HepG2 (cell line): ENCODE results near the gene MITF. TPM values are rescaled to one million over a fixed set of nuclear protein-coding genes. Genes with fewer than 3 reads are reported as not detected.
A peak's percentile ranks its signal among the peaks of the same experiment; 100 is the strongest.

Experiments used
- ATAC-seq: fragments of 200-7000 bp; cut with Tn5 transposase; 3 replicates; pipeline ENCODE4 v1.9.1; 2020; ENCODE audit warnings: mild to moderate bottlenecking, moderate library complexity
- BruUV-seq: library from RNA; stranded (reverse); fragments of 400-500 nt; replicated peaks from 2 replicates; lab custom pipeline; 2021; lab: Mats Ljungman, UMichigan
- CTCF ChIA-PET: fragments of 300-600 bp; formaldehyde crosslinking; extraction: SDS; loops from one replicate; lab custom pipeline; 2021; ENCODE audit warnings: low total read pairs, inconsistent platforms, low intra/inter-chr PET ratio; lab: Yijun Ruan, JAX
- POLR2A ChIA-PET: fragments of 350-600 bp; sonication (Branson Sonifier 250); formaldehyde crosslinking; loops from one replicate; lab custom pipeline; 2020; ENCODE audit warnings: antibody characterized with exemption, inconsistent platforms; lab: Yijun Ruan, JAX
- DNase-seq: peaks from one replicate; pipeline ENCODE4 v3.0.0-alpha.2; 2015; ENCODE audit warnings: low spot score
- FAIRE-seq: peaks from 3 replicates; lab custom pipeline; 2011; peaks lifted over from hg19 to GRCh38; lab: Jason Lieb, UNC
- H2AFZ ChIP-seq: one replicate; pipeline ENCODE4 v1.6.1; 2011; ENCODE audit warnings: low read length, inconsistent platforms
- H3K27ac ChIP-seq: fragments of 300-600 bp; 3 replicates; pipeline ENCODE4 v1.8.0; 2011; ENCODE audit warnings: mixed run types, mild to moderate bottlenecking, mixed read lengths, low read length, inconsistent platforms; ENCODE audit not compliant: insufficient read depth; ENCODE audit errors: extremely low read length
- H3K27me3 ChIP-seq, 2 experiments: fragments of 200-600 bp in 1 of 2; 2 replicates in 1 of 2; 3 replicates in 1 of 2; pipeline versions ENCODE4 v1.6.0 to v1.8.0; 2011; ENCODE audit warnings: low read length in 2 of 2, mild to moderate bottlenecking in 2 of 2, moderate library complexity in 2 of 2, inconsistent platforms in 1 of 2; ENCODE audit not compliant: insufficient read depth in 2 of 2, control insufficient read depth in 1 of 2
- H3K36me3 ChIP-seq, 2 experiments: fragments of 200-600 bp in 1 of 2; replicated peaks in 1 of 2; 2 replicates in 1 of 2; 3 replicates in 1 of 2; pipeline versions ENCODE4 v1.5.1 to v1.8.0; 2011; ENCODE audit warnings: low read length in 2 of 2, inconsistent platforms in 1 of 2; ENCODE audit not compliant: insufficient read depth in 2 of 2, control insufficient read depth in 1 of 2
- H3K4me1 ChIP-seq: 2 replicates; pipeline ENCODE4 v1.5.1; 2012; ENCODE audit warnings: low read length, inconsistent platforms; ENCODE audit not compliant: insufficient read depth
- H3K4me2 ChIP-seq: 2 replicates; pipeline ENCODE4 v1.6.0; 2011; ENCODE audit warnings: low read depth, low read length, inconsistent platforms
- H3K4me3 ChIP-seq, 3 experiments: fragments of 200-600 bp in 1 of 3; sonication (generic), shearing (Covaris generic) in 1 of 3; replicated peaks in 1 of 3; 2 replicates each; pipeline ENCODE4 v1.5.1; 2011 to 2016; ENCODE audit warnings: low read length in 3 of 3, inconsistent platforms in 2 of 3, low read depth in 2 of 3, mild to moderate bottlenecking in 2 of 3, control low read depth in 1 of 3, mixed read lengths in 1 of 3; ENCODE audit not compliant: insufficient read depth in 1 of 3
- H3K79me2 ChIP-seq: one replicate; pipeline ENCODE4 v1.6.1; 2011; ENCODE audit warnings: low read length, inconsistent platforms; ENCODE audit not compliant: insufficient read depth
- H3K9ac ChIP-seq: 2 replicates; pipeline ENCODE4 v1.6.0; 2011; ENCODE audit warnings: mild to moderate bottlenecking, low read depth, low read length, inconsistent platforms; ENCODE audit not compliant: insufficient read depth
- H3K9me3 ChIP-seq: 2 replicates; pipeline ENCODE4 v1.5.1; 2012; ENCODE audit warnings: mild to moderate bottlenecking, low read length
- H4K20me1 ChIP-seq: 2 replicates; pipeline ENCODE4 v1.6.0; 2011; ENCODE audit warnings: inconsistent platforms, mild to moderate bottlenecking, low read length, moderate library complexity; ENCODE audit not compliant: insufficient read depth
- MAFK ChIP-seq, 2 experiments: IDR thresholded peaks in 1 of 2; conservative IDR thresholded peaks in 1 of 2; 2 replicates each; pipeline ENCODE4 v1.6.1; 2011; ENCODE audit warnings: improper control_type of control experiment in 2 of 2, low read length in 2 of 2
- STAT5B ChIP-seq: sonication (generic); formaldehyde crosslinking; IDR thresholded peaks from 2 replicates; pipeline ENCODE4 v1.4.0; 2020; ENCODE audit warnings: missing genetic modification reagents
- ZIK1 ChIP-seq: sonication (generic); formaldehyde crosslinking; IDR thresholded peaks from 2 replicates; pipeline ENCODE4 v1.5.0; 2020; ENCODE audit warnings: mild to moderate bottlenecking, low read depth, missing genetic modification reagents, borderline replicate concordance
- WGBS: methylation state at CpG from one replicate; pipeline ENCODE4 v1.1.6; 2017; ENCODE audit warnings: low lambda C conversion rate; 5-methylcytosine and 5-hydroxymethylcytosine counted together
- in situ Hi-C: cut with HindIII; loops from 2 replicates; pipeline ENCODE4 v1.10.0; 2017; ENCODE audit warnings: low pct_unique_long_range_greater_than_20kb; ENCODE audit not compliant: extremely low pct_ligation_motif_present
- intact Hi-C: fragments of 100-400 bp; cut with micrococcal nuclease; formaldehyde crosslinking; loops from one replicate; pipeline ENCODE4 v1.10.0; 2022; ENCODE audit not compliant: unreplicated experiment
- polyA plus RNA-seq, 8 experiments: library from polyadenylated mRNA; depleted of rRNA in 3 of 8; stranded (reverse) in 7 of 8; unstranded in 1 of 8; fragments of >200 nt; fragmentation: Illumina TruSeq in 4 of 8; extraction: Trizol in 4 of 8; gene quantifications; 2 replicates each; pipeline versions ENCODE4 v1.2.1 to v1.2.3, GENCODE V29; 2011 to 2016; ENCODE audit warnings: low read depth in 4 of 8, missing spikeins in 1 of 8, mixed read lengths in 1 of 8; ENCODE audit not compliant: insufficient read depth in 1 of 8
- total RNA-seq, 5 experiments: library from RNA; depleted of rRNA; stranded (reverse); fragments of >200 nt; fragmentation: Illumina TruSeq; extraction: Trizol; gene quantifications; 2 replicates each; pipeline ENCODE4 v1.2.3, GENCODE V29; 2016; ENCODE audit warnings: low read depth in 1 of 5
- TF ChIP-seq, protein P1 (sequence below): sonication (generic); formaldehyde crosslinking; IDR thresholded peaks from 2 replicates; pipeline ENCODE4 v1.4.0; 2020; ENCODE audit warnings: mild to moderate bottlenecking, missing genetic modification reagents
- TF ChIP-seq, protein P2 (sequence below): IDR thresholded peaks from 2 replicates; pipeline ENCODE4 v1.6.1; 2016; ENCODE audit warnings: mild to moderate bottlenecking, missing biosample characterization, missing genetic modification reagents
- TF ChIP-seq, protein P3 (sequence below): sonication (generic); formaldehyde crosslinking; IDR thresholded peaks from 2 replicates; pipeline ENCODE4 v1.4.0; 2020; ENCODE audit warnings: missing genetic modification reagents, borderline replicate concordance

MITF gene
- total and polyA plus RNA-seq, 2 of the 13 experiments (the other 11 are each of a cell fraction or from before 2014, with no cell fraction given) = 0.12 to 0.38 TPM

DNA sequence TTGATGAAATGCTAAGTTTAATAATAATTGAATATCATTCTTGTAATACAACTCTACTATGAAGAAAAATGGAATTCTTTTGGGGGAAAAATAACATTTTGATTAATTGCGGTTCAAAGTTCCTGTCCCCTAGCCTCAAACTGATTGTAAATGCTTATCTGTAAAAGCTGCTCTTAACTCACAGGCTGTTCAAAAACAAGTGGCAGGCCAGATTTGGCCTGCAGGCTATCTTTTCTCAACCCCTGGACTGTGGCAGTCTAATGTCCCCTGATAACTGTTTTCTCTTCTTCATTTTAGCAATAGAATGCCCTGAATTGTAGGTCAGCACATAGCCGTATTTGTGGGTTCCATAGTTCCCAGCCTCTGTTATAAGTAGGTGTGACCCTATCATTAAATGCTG is 236.8 kb downstream of the MITF start:
- no peak overlapping the region for H3K27ac ChIP-seq
- H3K27me3 ChIP-seq = no peaks in the 10 kb centered on the region
- in situ Hi-C loops = no loop called here
- no peaks in the 10 kb centered on the region for H3K79me2 ChIP-seq
- H4K20me1 ChIP-seq = no peaks in the 10 kb centered on the region
- POLR2A ChIA-PET = no interaction called here
- DNase-seq (no peak), ATAC-seq (no peak), FAIRE-seq (no peak)
- no peak overlapping the region for H3K4me2 ChIP-seq
- WGBS = 22% methylated on average over 2 of the region's 2 CpGs
- BruUV-seq = no TSS peak
- H3K36me3 ChIP-seq = no peaks in the 10 kb centered on the region
- H3K4me3 ChIP-seq = no peak overlapping the region
- no peaks in the 10 kb centered on the region for H3K4me1 ChIP-seq
- H3K9ac ChIP-seq = no peak overlapping the region
- intact Hi-C loops = no loop called here
- H3K9me3 ChIP-seq = no peaks in the 10 kb centered on the region
- H2AFZ ChIP-seq = no peak overlapping the region
- TF ChIP-seq, protein P1, sequence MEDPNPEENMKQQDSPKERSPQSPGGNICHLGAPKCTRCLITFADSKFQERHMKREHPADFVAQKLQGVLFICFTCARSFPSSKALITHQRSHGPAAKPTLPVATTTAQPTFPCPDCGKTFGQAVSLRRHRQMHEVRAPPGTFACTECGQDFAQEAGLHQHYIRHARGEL = no peak
- no peak for TF ChIP-seq ZIK1 (CRISPR knock-in tag)
- no peak for TF ChIP-seq STAT5B (CRISPR knock-in tag)
- TF ChIP-seq, protein P2, sequence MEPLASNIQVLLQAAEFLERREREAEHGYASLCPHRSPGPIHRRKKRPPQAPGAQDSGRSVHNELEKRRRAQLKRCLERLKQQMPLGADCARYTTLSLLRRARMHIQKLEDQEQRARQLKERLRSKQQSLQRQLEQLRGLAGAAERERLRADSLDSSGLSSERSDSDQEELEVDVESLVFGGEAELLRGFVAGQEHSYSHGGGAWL (CRISPR knock-in tag) = no peak
- CTCF ChIA-PET = no interaction called here

DNA sequence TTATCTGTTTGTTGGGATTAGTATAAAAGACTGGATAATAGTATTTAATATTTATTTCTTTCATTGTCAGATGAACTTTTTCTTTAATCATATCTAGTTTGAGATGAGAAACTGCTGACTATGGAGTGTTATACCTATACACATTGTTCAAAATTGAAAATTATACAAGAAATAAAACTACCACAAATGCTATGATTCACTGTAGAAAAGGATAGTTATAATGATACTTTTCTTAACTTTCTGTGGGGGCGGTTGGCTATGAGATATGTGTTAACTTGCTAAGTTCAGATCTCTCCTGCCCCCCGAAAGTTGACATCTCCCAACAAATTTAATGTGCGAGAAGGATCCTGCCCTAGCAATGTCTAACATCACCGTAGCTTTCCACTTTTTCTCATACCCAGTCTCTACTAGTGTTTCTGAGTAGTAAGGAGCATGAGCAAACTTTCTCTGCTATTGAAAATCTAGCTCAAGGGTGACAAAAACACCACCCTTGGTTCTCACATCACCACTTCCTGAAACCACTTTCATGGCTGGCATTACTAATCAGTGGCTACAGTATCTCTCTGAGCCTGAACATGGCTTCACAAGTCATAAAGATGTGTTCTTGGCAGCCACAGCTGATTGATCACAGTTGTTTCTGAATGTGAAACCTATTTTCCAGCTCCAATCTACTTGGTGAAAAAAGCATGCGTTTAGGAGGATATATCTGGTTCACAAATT is 244.4 kb downstream of the MITF start:
- H3K4me3 ChIP-seq = no peak overlapping the region
- no peak overlapping the region for H2AFZ ChIP-seq
- in situ Hi-C loops = no loop called here
- H3K79me2 ChIP-seq = no peaks in the 10 kb centered on the region
- no peaks in the 10 kb centered on the region for H3K9me3 ChIP-seq
- POLR2A ChIA-PET = no interaction called here
- FAIRE-seq (no peak), ATAC-seq (no peak), DNase-seq (no peak)
- no peaks in the 10 kb centered on the region for H3K4me1 ChIP-seq
- no peaks in the 10 kb centered on the region for H4K20me1 ChIP-seq
- no peaks in the 10 kb centered on the region; a peak in 1 of 5 replicates for H3K27me3 ChIP-seq
- 0 out of 4 replicates have a peak, but pooled peaks of 1 of the 2 experiments have one; percentile 30 for TF ChIP-seq MAFK (conservative IDR thresholded peaks at IDR 0.05 in 1 of 2, IDR thresholded peaks at IDR 0.05 in 1 of 2; ENCODE audit: low read length in 2 of 2)
- TF ChIP-seq, protein P3, sequence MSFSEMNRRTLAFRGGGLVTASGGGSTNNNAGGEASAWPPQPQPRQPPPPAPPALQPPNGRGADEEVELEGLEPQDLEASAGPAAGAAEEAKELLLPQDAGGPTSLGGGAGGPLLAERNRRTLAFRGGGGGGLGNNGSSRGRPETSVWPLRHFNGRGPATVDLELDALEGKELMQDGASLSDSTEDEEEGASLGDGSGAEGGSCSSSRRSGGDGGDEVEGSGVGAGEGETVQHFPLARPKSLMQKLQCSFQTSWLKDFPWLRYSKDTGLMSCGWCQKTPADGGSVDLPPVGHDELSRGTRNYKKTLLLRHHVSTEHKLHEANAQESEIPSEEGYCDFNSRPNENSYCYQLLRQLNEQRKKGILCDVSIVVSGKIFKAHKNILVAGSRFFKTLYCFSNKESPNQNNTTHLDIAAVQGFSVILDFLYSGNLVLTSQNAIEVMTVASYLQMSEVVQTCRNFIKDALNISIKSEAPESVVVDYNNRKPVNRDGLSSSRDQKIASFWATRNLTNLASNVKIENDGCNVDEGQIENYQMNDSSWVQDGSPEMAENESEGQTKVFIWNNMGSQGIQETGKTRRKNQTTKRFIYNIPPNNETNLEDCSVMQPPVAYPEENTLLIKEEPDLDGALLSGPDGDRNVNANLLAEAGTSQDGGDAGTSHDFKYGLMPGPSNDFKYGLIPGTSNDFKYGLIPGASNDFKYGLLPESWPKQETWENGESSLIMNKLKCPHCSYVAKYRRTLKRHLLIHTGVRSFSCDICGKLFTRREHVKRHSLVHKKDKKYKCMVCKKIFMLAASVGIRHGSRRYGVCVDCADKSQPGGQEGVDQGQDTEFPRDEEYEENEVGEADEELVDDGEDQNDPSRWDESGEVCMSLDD = no peak
- H3K9ac ChIP-seq = no peak overlapping the region
- H3K27ac ChIP-seq = no peak overlapping the region
- no TSS peak for BruUV-seq
- WGBS = 29% methylated on average over 5 of the region's 5 CpGs
- no peaks in the 10 kb centered on the region for H3K36me3 ChIP-seq
- H3K4me2 ChIP-seq = no peak overlapping the region
- intact Hi-C loops = no loop called here
- CTCF ChIA-PET = no interaction called here
